HepG2 (cell line): ENCODE results near the gene FMNL1. TPM values are rescaled to one million over a fixed set of nuclear protein-coding genes. Genes with fewer than 3 reads are reported as not detected.

Experiments used
- ARID5B ChIP-seq: IDR thresholded peaks from 2 replicates; pipeline ENCODE4 v1.4.0; 2020; ENCODE audit warnings: mild to moderate bottlenecking, missing genetic modification reagents
- ATM ChIP-seq: fragments of 450-650 bp; IDR thresholded peaks from 2 replicates; pipeline ENCODE4 v1.7.1; 2017; ENCODE audit warnings: mild to moderate bottlenecking, borderline replicate concordance
- CEBPB ChIP-seq: IDR thresholded peaks from 2 replicates; pipeline ENCODE4 v1.6.1; 2011; ENCODE audit warnings: low read depth, low read length, improper control_type of control experiment, borderline replicate concordance
- CREM ChIP-seq, 2 experiments: sonication (generic) in 1 of 2; formaldehyde crosslinking in 1 of 2; IDR thresholded peaks; 2 replicates each; pipeline versions ENCODE4 v1.4.0 to v1.6.1; 2016 to 2020; ENCODE audit warnings: antibody characterized with exemption in 1 of 2, mild to moderate bottlenecking in 1 of 2, missing genetic modification reagents in 1 of 2
- KMT2B ChIP-seq: IDR thresholded peaks from 2 replicates; pipeline ENCODE4 v1.6.1; 2016; ENCODE audit warnings: missing genetic modification reagents, missing compliant biosample characterization
- MAF1 ChIP-seq: sonication (generic); formaldehyde crosslinking; IDR thresholded peaks from 2 replicates; pipeline ENCODE4 v1.5.0; 2020; ENCODE audit warnings: missing genetic modification reagents, borderline replicate concordance
- REPIN1 ChIP-seq: sonication (generic); formaldehyde crosslinking; IDR thresholded peaks from 2 replicates; pipeline ENCODE4 v1.8.0; 2022; ENCODE audit warnings: missing genetic modification reagents, low read depth, mild to moderate bottlenecking, borderline replicate concordance
- RORA ChIP-seq: sonication (generic); formaldehyde crosslinking; IDR thresholded peaks from 2 replicates; pipeline ENCODE4 v1.5.0; 2020; ENCODE audit warnings: mild to moderate bottlenecking, missing genetic modification reagents, moderate library complexity
- SKI ChIP-seq: fragments of 450-650 bp; IDR thresholded peaks from one replicate; pipeline ENCODE4 v1.6.1; 2018; ENCODE audit warnings: mild to moderate bottlenecking; ENCODE audit not compliant: partially characterized antibody
- SSRP1 ChIP-seq: IDR thresholded peaks from 2 replicates; pipeline ENCODE4 v1.6.1; 2016; ENCODE audit warnings: control low read depth
- TCF7L2 ChIP-seq: IDR thresholded peaks from 2 replicates; pipeline ENCODE4 v1.6.1; 2011; ENCODE audit warnings: mild to moderate bottlenecking, low read depth, low read length, moderate library complexity
- YY1 ChIP-seq: IDR thresholded peaks from 2 replicates; pipeline ENCODE4 v1.6.1; 2011; ENCODE audit warnings: low read length, low read depth, moderate library complexity, mild to moderate bottlenecking; ENCODE audit not compliant: insufficient read depth, insufficient replicate concordance
- ZBTB49 ChIP-seq: sonication (generic); formaldehyde crosslinking; IDR thresholded peaks from 2 replicates; pipeline ENCODE4 v1.4.0; 2020; ENCODE audit warnings: missing genetic modification reagents, borderline replicate concordance
- ZFP1 ChIP-seq: IDR thresholded peaks from 2 replicates; pipeline ENCODE4 v1.6.1; 2016
- ZFP41 ChIP-seq: sonication (generic); formaldehyde crosslinking; IDR thresholded peaks from 2 replicates; pipeline ENCODE4 v1.4.0; 2020; ENCODE audit warnings: mild to moderate bottlenecking, missing genetic modification reagents, borderline replicate concordance
- ZNF235 ChIP-seq: sonication (generic); formaldehyde crosslinking; IDR thresholded peaks from 2 replicates; pipeline ENCODE4 v1.8.1; 2023; ENCODE audit warnings: mild to moderate bottlenecking, missing genetic modification reagents, borderline replicate concordance
- ZNF678 ChIP-seq: sonication (generic); formaldehyde crosslinking; IDR thresholded peaks from 2 replicates; pipeline ENCODE4 v1.4.0; 2020; ENCODE audit warnings: mild to moderate bottlenecking, missing genetic modification reagents
- ZNF766 ChIP-seq: sonication (generic); formaldehyde crosslinking; IDR thresholded peaks from 2 replicates; pipeline ENCODE4 v1.5.0; 2020; ENCODE audit warnings: missing genetic modification reagents, borderline replicate concordance
- ZNF841 ChIP-seq: sonication (generic); formaldehyde crosslinking; IDR thresholded peaks from 2 replicates; pipeline ENCODE4 v1.8.1; 2023; ENCODE audit warnings: missing genetic modification reagents, borderline replicate concordance
- ZNF891 ChIP-seq: sonication (generic); formaldehyde crosslinking; IDR thresholded peaks from 2 replicates; pipeline ENCODE4 v1.5.0; 2020; ENCODE audit warnings: mild to moderate bottlenecking, missing genetic modification reagents
- polyA plus RNA-seq, 8 experiments: library from polyadenylated mRNA; depleted of rRNA in 3 of 8; stranded (reverse) in 7 of 8; unstranded in 1 of 8; fragments of >200 nt; fragmentation: Illumina TruSeq in 4 of 8; extraction: Trizol in 4 of 8; gene quantifications; 2 replicates each; pipeline versions ENCODE4 v1.2.1 to v1.2.3, GENCODE V29; 2011 to 2016; ENCODE audit warnings: low read depth in 4 of 8, missing spikeins in 1 of 8, mixed read lengths in 1 of 8; ENCODE audit not compliant: insufficient read depth in 1 of 8
- total RNA-seq, 5 experiments: library from RNA; depleted of rRNA; stranded (reverse); fragments of >200 nt; fragmentation: Illumina TruSeq; extraction: Trizol; gene quantifications; 2 replicates each; pipeline ENCODE4 v1.2.3, GENCODE V29; 2016; ENCODE audit warnings: low read depth in 1 of 5
- TF ChIP-seq, protein P1 (sequence below): sonication (generic); formaldehyde crosslinking; IDR thresholded peaks from 2 replicates; pipeline ENCODE4 v1.4.0; 2020; ENCODE audit warnings: mild to moderate bottlenecking, missing genetic modification reagents, borderline replicate concordance
- TF ChIP-seq, protein P2 (sequence below): sonication (generic); formaldehyde crosslinking; IDR thresholded peaks from 2 replicates; pipeline ENCODE4 v1.9.0; 2021; ENCODE audit warnings: missing genetic modification reagents, mild to moderate bottlenecking, borderline replicate concordance

FMNL1 gene
- total and polyA plus RNA-seq, 2 of the 13 experiments (the other 11 are each of a cell fraction or from before 2014, with no cell fraction given), result 0.53 to 0.70 TPM

- TF ChIP-seq CEBPB (peak; percentile 66; the same call in 1 of the 2 replicates), SSRP1 (CRISPR knock-in tag) (no peak), ZNF841 (CRISPR knock-in tag) (no peak), ARID5B (CRISPR knock-in tag) (peak; percentile 96), YY1 (no peak), KMT2B (CRISPR knock-in tag) (no peak), RORA (CRISPR knock-in tag) (no peak), CREM (IDR thresholded peaks at IDR 0.05) (peak; percentile 28; the same call in 1 of the 2 replicates), CREM (CRISPR knock-in tag; IDR thresholded peaks at IDR 0.05) (no peak), MAF1 (CRISPR knock-in tag) (no peak), ZNF235 (CRISPR knock-in tag) (no peak), ZNF678 (CRISPR knock-in tag) (no peak), ZBTB49 (CRISPR knock-in tag) (0 out of 2 replicates have a peak, but pooled peaks have one; percentile 45), ZFP1 (CRISPR knock-in tag) (no peak), ZNF891 (CRISPR knock-in tag) (no peak), REPIN1 (peak; percentile 15; the same call in 1 of the 2 replicates), ZNF766 (CRISPR knock-in tag) (no peak), ZFP41 (CRISPR knock-in tag) (no peak), TCF7L2 (no peak), SKI (peak; percentile 53), ATM (no peak)
- TF ChIP-seq, protein P1, sequence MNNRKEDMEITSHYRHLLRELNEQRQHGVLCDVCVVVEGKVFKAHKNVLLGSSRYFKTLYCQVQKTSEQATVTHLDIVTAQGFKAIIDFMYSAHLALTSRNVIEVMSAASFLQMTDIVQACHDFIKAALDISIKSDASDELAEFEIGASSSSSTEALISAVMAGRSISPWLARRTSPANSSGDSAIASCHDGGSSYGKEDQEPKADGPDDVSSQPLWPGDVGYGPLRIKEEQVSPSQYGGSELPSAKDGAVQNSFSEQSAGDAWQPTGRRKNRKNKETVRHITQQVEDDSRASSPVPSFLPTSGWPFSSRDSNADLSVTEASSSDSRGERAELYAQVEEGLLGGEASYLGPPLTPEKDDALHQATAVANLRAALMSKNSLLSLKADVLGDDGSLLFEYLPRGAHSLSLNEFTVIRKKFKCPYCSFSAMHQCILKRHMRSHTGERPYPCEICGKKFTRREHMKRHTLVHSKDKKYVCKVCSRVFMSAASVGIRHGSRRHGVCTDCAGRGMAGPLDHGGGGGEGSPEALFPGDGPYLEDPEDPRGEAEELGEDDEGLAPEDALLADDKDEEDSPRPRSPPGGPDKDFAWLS, result no peak
- TF ChIP-seq, protein P2, sequence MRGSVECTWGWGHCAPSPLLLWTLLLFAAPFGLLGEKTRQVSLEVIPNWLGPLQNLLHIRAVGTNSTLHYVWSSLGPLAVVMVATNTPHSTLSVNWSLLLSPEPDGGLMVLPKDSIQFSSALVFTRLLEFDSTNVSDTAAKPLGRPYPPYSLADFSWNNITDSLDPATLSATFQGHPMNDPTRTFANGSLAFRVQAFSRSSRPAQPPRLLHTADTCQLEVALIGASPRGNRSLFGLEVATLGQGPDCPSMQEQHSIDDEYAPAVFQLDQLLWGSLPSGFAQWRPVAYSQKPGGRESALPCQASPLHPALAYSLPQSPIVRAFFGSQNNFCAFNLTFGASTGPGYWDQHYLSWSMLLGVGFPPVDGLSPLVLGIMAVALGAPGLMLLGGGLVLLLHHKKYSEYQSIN (CRISPR knock-in tag), result no peak
Measured at GRCh38 chr17:45200701-45201100, 21.0 kb upstream of the FMNL1 start (continued).
